Esophagus muscularis mucosa (tissue), 4 donors: Measurements from ENCODE around the gene SUGP1. TPM values are rescaled to one million over a fixed set of nuclear protein-coding genes. Genes with fewer than 3 reads are reported as not detected.

Experiments
- DNase-seq: peaks from one replicate; pipeline ENCODE4 v3.0.0-alpha.2; 2017; ENCODE audit errors: extremely low spot score
- H3K27ac ChIP-seq, 4 donors: fragments of 200-600 bp; sonication (generic); replicated peaks in 1 of 4; 1 replicate in 3 of 4; 2 replicates in 1 of 4; pipeline ENCODE4 v1.5.1; 2016 to 2019; ENCODE audit warnings: mild to moderate bottlenecking in 1 of 4
- H3K27me3 ChIP-seq, 4 donors: fragments of 200-600 bp; sonication (generic); one replicate each; pipeline versions ENCODE4 v1.5.1 to v1.6.0; 2016 to 2019
- H3K36me3 ChIP-seq, 4 donors: fragments of 200-600 bp; sonication (generic); one replicate each; pipeline ENCODE4 v1.5.1; 2016 to 2019
- H3K4me1 ChIP-seq, 4 donors: fragments of 200-600 bp; sonication (generic); one replicate each; pipeline ENCODE4 v1.5.1; 2016 to 2019
- H3K4me3 ChIP-seq, 4 donors: fragments of 200-600 bp; sonication (generic); 1 replicate in 2 of 4; 2 replicates in 2 of 4; pipeline ENCODE4 v1.5.1; 2016 to 2019; ENCODE audit warnings: mild to moderate bottlenecking in 4 of 4, moderate library complexity in 1 of 4
- H3K9me3 ChIP-seq, 4 donors: fragments of 200-600 bp; sonication (generic); 1 replicate in 3 of 4; 2 replicates in 1 of 4; pipeline ENCODE4 v1.5.1; 2016 to 2019
- EP300 ChIP-seq: sonication (generic); formaldehyde crosslinking; IDR thresholded peaks from one replicate; pipeline ENCODE4 v1.6.1; 2017; ENCODE audit warnings: antibody characterized with exemption
- POLR2A ChIP-seq: fragments of 450-650 bp; IDR thresholded peaks from one replicate; pipeline ENCODE4 v1.6.1; 2017; ENCODE audit warnings: antibody characterized with exemption, moderate library complexity, mild to moderate bottlenecking, low read depth
- POLR2AphosphoS5 ChIP-seq, 2 donors: sonication (generic); formaldehyde crosslinking; IDR thresholded peaks; one replicate each; pipeline ENCODE4 v1.6.1; 2017; ENCODE audit warnings: antibody characterized with exemption in 2 of 2
- WGBS: methylation state at CpG from one replicate; pipeline ENCODE4 v1.1.5; 2018; 5-methylcytosine and 5-hydroxymethylcytosine counted together
- intact Hi-C: fragments of 100-400 bp; cut with DNase I; formaldehyde crosslinking; loops from one replicate; pipeline ENCODE4 v1.15.1; 2023
- total RNA-seq, 4 donors: library from RNA; depleted of rRNA; stranded (reverse); fragments of >200 nt; gene quantifications; one replicate each; pipeline versions ENCODE4 v1.1.0 to v1.2.1, GENCODE V29; 2016
- TF ChIP-seq, protein P1 (sequence below), 3 experiments: fragments of 200-600 bp in 2 of 3; fragments of 450-650 bp in 1 of 3; sonication (generic) in 2 of 3; IDR thresholded peaks; one replicate each; pipeline ENCODE4 v1.5.1; 2017 to 2019; ENCODE audit warnings: antibody characterized with exemption in 3 of 3, mild to moderate bottlenecking in 2 of 3, moderate library complexity in 1 of 3

Gene SUGP1
- total RNA-seq, 4 donors from 2014 or later: 26.0 to 43.8 (median 30.8) TPM

DNA sequence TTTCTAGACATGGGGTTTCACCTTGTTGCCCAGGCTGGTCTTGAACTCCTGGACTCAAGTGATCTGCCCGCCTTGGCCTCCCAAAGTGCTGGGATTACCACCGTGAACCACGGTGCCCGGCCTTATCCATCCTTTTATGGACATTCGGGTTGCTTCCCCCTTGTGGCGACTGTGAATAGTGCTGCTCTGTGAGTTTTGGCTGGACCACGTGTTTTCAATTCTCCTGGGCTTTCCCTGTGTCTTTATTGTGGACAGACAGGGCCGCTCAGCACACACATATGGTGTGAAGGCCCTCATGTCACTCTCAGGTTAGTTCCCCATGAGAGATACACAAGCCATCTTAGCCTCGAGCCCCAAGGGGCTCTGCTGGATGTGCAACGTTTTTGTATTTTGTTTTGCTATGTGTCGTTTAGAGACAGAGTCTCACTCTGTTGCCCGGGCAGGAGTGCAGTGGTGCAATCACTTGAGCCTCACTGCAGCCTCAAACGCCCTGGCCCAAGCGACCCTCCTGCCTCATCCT is 40.8 kb upstream of the SUGP1 start:
- Histone ChIP-seq H3K27me3 (no peaks in the 10 kb centered on the region), H3K9me3 (no peaks in the 10 kb centered on the region), H3K4me3 (no peak overlapping the region), H3K4me1 (peaks cover 12 to 21% (median 17%) of the 10 kb centered on the region in 4 donors), H3K27ac (peak overlapping the region in 3 of 4 donors; percentile 39 to 57 (median 57)), H3K36me3 (peaks cover 13 to 34% (median 24%) of the 10 kb centered on the region in 4 donors)
- peak; percentile 96 for DNase-seq
- intact Hi-C loops: no loop called here
- 5% methylated on average over 13 of the region's 14 CpGs for WGBS
- TF ChIP-seq EP300: no peak
- peak; percentile 23 to 63 for TF ChIP-seq POLR2AphosphoS5 (IDR thresholded peaks at IDR 0.05)
- TF ChIP-seq, protein P1, sequence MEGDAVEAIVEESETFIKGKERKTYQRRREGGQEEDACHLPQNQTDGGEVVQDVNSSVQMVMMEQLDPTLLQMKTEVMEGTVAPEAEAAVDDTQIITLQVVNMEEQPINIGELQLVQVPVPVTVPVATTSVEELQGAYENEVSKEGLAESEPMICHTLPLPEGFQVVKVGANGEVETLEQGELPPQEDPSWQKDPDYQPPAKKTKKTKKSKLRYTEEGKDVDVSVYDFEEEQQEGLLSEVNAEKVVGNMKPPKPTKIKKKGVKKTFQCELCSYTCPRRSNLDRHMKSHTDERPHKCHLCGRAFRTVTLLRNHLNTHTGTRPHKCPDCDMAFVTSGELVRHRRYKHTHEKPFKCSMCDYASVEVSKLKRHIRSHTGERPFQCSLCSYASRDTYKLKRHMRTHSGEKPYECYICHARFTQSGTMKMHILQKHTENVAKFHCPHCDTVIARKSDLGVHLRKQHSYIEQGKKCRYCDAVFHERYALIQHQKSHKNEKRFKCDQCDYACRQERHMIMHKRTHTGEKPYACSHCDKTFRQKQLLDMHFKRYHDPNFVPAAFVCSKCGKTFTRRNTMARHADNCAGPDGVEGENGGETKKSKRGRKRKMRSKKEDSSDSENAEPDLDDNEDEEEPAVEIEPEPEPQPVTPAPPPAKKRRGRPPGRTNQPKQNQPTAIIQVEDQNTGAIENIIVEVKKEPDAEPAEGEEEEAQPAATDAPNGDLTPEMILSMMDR (IDR thresholded peaks at IDR 0.05): peak; percentile 74 to 90 (median 85)

DNA sequence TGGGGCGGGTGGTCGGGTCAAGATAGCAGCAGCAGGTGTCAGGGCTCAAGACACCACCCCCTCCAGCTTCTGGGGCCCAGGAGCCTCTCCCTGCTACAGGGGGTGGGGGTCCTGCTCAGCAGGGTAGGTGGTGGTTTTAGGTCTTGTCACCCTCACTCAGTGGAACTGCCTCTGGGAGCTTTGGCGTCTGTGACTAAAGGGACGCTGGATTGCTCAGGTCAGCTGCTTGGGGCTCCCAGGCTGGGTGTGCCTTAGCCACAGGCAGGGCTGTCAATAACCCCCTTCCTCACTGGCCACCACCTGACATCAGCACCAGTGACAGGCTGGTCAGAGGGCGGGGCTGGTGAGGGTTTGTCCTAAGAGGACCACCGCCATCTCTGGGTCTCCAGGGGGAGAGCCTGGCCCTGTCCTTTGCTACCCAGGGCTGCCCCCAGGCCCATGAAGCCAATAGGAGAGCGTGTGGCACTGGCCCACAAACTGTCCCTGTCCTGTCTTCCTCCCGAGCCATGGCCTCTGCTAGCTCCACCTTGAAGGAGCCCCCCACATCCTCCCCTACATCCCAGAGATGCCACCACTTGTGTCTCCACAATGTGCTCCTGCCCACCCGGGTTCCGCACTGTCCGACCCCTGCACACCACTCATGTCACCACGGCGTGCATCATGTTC is 36.7 kb upstream of the SUGP1 start:
- DNase-seq: no peak
- 95% methylated on average over 9 of the region's 13 CpGs for WGBS
- Histone ChIP-seq H3K27me3 (no peaks in the 10 kb centered on the region), H3K36me3 (peaks cover 46 to 75% (median 65%) of the 10 kb centered on the region in 4 donors), H3K4me1 (peaks cover 0 to 12% (median 7%) of the 10 kb centered on the region in 4 donors), H3K4me3 (no peak overlapping the region), H3K27ac (no peak overlapping the region), H3K9me3 (no peaks in the 10 kb centered on the region)
- intact Hi-C loops: no loop called here
- TF ChIP-seq, protein P1 (IDR thresholded peaks at IDR 0.05): no peak

DNA sequence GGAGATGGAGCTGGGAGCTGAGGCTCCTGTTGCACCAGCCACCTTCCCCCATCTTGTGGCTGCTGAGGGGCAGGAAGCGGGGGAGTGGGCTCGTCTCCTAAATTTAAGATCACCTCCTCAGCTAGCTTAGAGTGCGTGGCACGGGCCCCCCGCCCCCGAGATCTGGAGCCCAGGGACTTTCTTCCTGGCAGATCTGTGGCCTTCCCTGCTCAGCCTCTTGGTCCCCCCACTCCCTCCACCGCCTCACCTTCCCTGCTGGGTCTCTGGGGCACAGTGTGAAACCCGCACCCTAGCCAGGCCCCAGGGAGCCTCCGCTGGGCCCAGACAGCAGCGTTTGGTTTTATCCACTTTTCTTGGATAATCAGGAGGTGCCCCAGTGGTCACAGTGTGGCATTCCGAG is 36.2 kb upstream of the SUGP1 start:
- H3K36me3 ChIP-seq: peaks cover 51 to 79% (median 70%) of the 10 kb centered on the region in 4 donors
- no peaks in the 10 kb centered on the region for H3K27me3 ChIP-seq
- TF ChIP-seq EP300 (no peak), POLR2AphosphoS5 (IDR thresholded peaks at IDR 0.05) (no peak), POLR2A (no peak)
- TF ChIP-seq, protein P1 (IDR thresholded peaks at IDR 0.05): no peak
- H3K9me3 ChIP-seq: no peaks in the 10 kb centered on the region
- H3K4me1 ChIP-seq: peaks cover 0 to 10% (median 6%) of the 10 kb centered on the region in 4 donors
- WGBS: 100% methylated on average over 1 of the region's 11 CpGs
- H3K27ac ChIP-seq: no peak overlapping the region
- no peak for DNase-seq
- intact Hi-C loops: no loop called here
- no peak overlapping the region for H3K4me3 ChIP-seq

DNA sequence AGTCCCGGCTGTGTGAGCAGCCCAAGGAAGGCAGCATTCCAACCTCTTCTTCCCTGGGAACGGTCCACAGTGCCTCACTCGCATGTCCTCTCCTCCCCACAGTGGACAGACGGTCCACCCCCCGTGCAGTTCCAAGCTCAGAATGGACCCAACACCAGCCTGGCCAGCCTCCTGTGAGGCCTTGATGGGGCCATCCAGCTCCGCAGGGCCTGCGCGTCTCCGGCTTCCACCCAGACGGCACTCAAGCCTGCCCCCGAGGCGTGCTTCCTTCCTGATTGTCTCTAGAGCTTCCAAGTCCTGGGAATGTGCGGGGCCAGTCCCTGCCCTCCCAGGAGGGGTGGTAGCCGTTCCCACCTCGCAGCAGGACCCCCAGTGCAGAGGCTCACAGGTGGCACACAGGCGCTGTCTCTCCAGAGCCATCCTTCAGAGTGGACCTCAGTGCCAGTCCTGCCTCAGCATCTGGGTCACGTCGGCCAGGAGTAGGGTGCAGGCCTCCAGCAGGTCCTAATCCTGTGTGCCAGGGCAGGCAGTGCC is 35.4 kb upstream of the SUGP1 start:
- H3K9me3 ChIP-seq: no peaks in the 10 kb centered on the region
- 83% methylated on average over 14 of the region's 18 CpGs for WGBS
- peaks cover 0 to 2% (median under 1%) of the 10 kb centered on the region in 4 donors for H3K4me1 ChIP-seq
- no peak overlapping the region for H3K4me3 ChIP-seq
- no peak for TF ChIP-seq POLR2AphosphoS5 (IDR thresholded peaks at IDR 0.05)
- TF ChIP-seq POLR2A: no peak
- TF ChIP-seq, protein P1 (IDR thresholded peaks at IDR 0.05): no peak
- no peak for TF ChIP-seq EP300
- H3K27me3 ChIP-seq: no peaks in the 10 kb centered on the region
- intact Hi-C loops: no loop called here
- H3K36me3 ChIP-seq: peaks cover 57 to 88% (median 78%) of the 10 kb centered on the region in 4 donors
- no peak for DNase-seq
- no peak overlapping the region for H3K27ac ChIP-seq
